ENCODE data around the gene CCDC13. TPM values are rescaled to one million over a fixed set of nuclear protein-coding genes. Genes with fewer than 3 reads are reported as not detected.

The CCDC13 gene
- total RNA-seq, 1 donor from 2014 or later = not detected

GRCh38 chr3:42736081-42736480 lies 37.0 kb downstream of the CCDC13 start:
- peaks cover 3% of the 10 kb centered on the region for H3K9me3 Mint-ChIP-seq
- Histone ChIP-seq H3K4me3 (no peak overlapping the region), H3K79me2 (ENCODE audit: low read depth) (no peaks in the 10 kb centered on the region), H2AFZ (replicated peaks) (no peak overlapping the region), H3K9me3 (ENCODE audit: low read depth) (no peaks in the 10 kb centered on the region), H4K20me1 (ENCODE audit: low read depth) (no peaks in the 10 kb centered on the region), H3K27me3 (no peaks in the 10 kb centered on the region), H3K36me3 (no peaks in the 10 kb centered on the region), H3F3A (ENCODE audit: low read depth) (no peaks in the 10 kb centered on the region), H3K27ac (no peak overlapping the region), H3K4me2 (no peak overlapping the region), H3K4me1 (peaks cover 18% of the 10 kb centered on the region), H3K9ac (no peak overlapping the region)
- H3K27ac Mint-ChIP-seq = no peak overlapping the region
- no peaks in the 10 kb centered on the region for H3K36me3 Mint-ChIP-seq
- H3K4me1 Mint-ChIP-seq = peaks cover 16% of the 10 kb centered on the region
- no peak overlapping the region for H3K4me3 Mint-ChIP-seq
- peaks cover 2% of the 10 kb centered on the region for H3K27me3 Mint-ChIP-seq (ENCODE audit: insufficient read depth, low read depth)
- DNase-seq (ENCODE audit: low spot score) = no peak
- TF ChIP-seq EZH2phosphoT487 (IDR thresholded peaks at IDR 0.05) (no peak), EZH2 (IDR thresholded peaks at IDR 0.05) (no peak)
- TF ChIP-seq, protein P1, sequence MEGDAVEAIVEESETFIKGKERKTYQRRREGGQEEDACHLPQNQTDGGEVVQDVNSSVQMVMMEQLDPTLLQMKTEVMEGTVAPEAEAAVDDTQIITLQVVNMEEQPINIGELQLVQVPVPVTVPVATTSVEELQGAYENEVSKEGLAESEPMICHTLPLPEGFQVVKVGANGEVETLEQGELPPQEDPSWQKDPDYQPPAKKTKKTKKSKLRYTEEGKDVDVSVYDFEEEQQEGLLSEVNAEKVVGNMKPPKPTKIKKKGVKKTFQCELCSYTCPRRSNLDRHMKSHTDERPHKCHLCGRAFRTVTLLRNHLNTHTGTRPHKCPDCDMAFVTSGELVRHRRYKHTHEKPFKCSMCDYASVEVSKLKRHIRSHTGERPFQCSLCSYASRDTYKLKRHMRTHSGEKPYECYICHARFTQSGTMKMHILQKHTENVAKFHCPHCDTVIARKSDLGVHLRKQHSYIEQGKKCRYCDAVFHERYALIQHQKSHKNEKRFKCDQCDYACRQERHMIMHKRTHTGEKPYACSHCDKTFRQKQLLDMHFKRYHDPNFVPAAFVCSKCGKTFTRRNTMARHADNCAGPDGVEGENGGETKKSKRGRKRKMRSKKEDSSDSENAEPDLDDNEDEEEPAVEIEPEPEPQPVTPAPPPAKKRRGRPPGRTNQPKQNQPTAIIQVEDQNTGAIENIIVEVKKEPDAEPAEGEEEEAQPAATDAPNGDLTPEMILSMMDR (IDR thresholded peaks at IDR 0.05) = no peak

DNA sequence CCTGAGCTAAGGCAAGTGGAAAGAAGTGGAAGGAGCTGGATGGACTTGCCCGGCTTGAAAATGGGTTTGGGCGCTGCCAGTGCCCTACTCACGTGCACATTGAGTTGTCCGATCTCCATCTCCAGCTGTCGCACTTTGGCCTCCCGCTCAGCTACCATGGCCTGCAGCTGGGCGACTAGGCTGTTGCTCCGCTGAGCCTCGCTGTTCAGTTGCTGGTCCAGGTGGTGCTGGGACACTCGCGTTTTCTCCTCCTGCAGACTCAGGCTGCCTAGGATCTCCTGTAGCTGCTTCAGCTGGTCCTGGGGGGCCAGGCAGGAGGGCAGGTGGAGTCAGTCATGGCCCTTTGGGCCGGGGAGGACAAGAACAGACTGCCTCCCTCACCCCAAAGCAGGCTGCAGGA lies 37.4 kb downstream of the CCDC13 start:
- DNase-seq (ENCODE audit: low spot score) = no peak
- Histone ChIP-seq H3K9ac (no peak overlapping the region), H3K4me1 (peaks cover 18% of the 10 kb centered on the region), H3K27ac (no peak overlapping the region), H3K4me2 (no peak overlapping the region), H3K4me3 (no peak overlapping the region), H4K20me1 (ENCODE audit: low read depth) (no peaks in the 10 kb centered on the region), H3K27me3 (no peaks in the 10 kb centered on the region), H3K36me3 (no peaks in the 10 kb centered on the region), H3F3A (ENCODE audit: low read depth) (no peaks in the 10 kb centered on the region), H2AFZ (replicated peaks) (no peak overlapping the region), H3K9me3 (ENCODE audit: low read depth) (no peaks in the 10 kb centered on the region), H3K79me2 (ENCODE audit: low read depth) (no peaks in the 10 kb centered on the region)
- Mint-ChIP-seq H3K27me3 (ENCODE audit: insufficient read depth, low read depth) (peaks cover 4% of the 10 kb centered on the region), H3K27ac (no peak overlapping the region), H3K9me3 (peaks cover 3% of the 10 kb centered on the region), H3K4me1 (peaks cover 16% of the 10 kb centered on the region), H3K4me3 (no peak overlapping the region), H3K36me3 (no peaks in the 10 kb centered on the region)
- TF ChIP-seq, protein P1 (IDR thresholded peaks at IDR 0.05) = no peak
- no peak for TF ChIP-seq EZH2 (IDR thresholded peaks at IDR 0.05)
- no peak for TF ChIP-seq EZH2phosphoT487 (IDR thresholded peaks at IDR 0.05)

GRCh38 chr3:42735019-42735418 lies 38.0 kb downstream of the CCDC13 start:
- Histone ChIP-seq H3K9me3 (ENCODE audit: low read depth) (no peaks in the 10 kb centered on the region), H3K79me2 (ENCODE audit: low read depth) (no peaks in the 10 kb centered on the region), H3K27ac (no peak overlapping the region), H3K4me1 (peaks cover 18% of the 10 kb centered on the region), H3K4me3 (no peak overlapping the region), H3K4me2 (no peak overlapping the region), H3K36me3 (no peaks in the 10 kb centered on the region), H3F3A (ENCODE audit: low read depth) (no peaks in the 10 kb centered on the region), H3K27me3 (no peaks in the 10 kb centered on the region), H3K9ac (no peak overlapping the region), H2AFZ (replicated peaks) (no peak overlapping the region), H4K20me1 (ENCODE audit: low read depth) (no peaks in the 10 kb centered on the region)
- H3K36me3 Mint-ChIP-seq = no peaks in the 10 kb centered on the region
- H3K27me3 Mint-ChIP-seq (ENCODE audit: insufficient read depth, low read depth) = peaks cover 4% of the 10 kb centered on the region
- H3K27ac Mint-ChIP-seq = no peak overlapping the region
- H3K4me3 Mint-ChIP-seq = no peak overlapping the region
- TF ChIP-seq EZH2 (IDR thresholded peaks at IDR 0.05) = no peak
- TF ChIP-seq EZH2phosphoT487 (IDR thresholded peaks at IDR 0.05) = no peak
- TF ChIP-seq, protein P1 (IDR thresholded peaks at IDR 0.05) = no peak
- peaks cover 3% of the 10 kb centered on the region for H3K9me3 Mint-ChIP-seq
- no peak for DNase-seq (ENCODE audit: low spot score)
- peaks cover 16% of the 10 kb centered on the region for H3K4me1 Mint-ChIP-seq

Data from neural progenitor cell (in vitro differentiated cells).